GM19395 (cell line): ENCODE measurements around the gene C17orf67.

Experiments
- ATAC-seq: cut with Tn5 transposase; IDR thresholded peaks from one replicate; pipeline ENCODE4 v1.9.1; 2021; ENCODE audit warnings: mild to moderate bottlenecking, moderate library complexity; ENCODE audit not compliant: unreplicated experiment

Gene C17orf67

GRCh38 chr17:56809820-56810179, 23.9 kb downstream of the C17orf67 start:
- no peak for ATAC-seq

GRCh38 chr17:56809106-56809819, 24.5 kb downstream of the C17orf67 start:
- ATAC-seq, result no peak

- ATAC-seq, result no peak
These were observed 25.2 kb downstream of the C17orf67 start for GRCh38 chr17:56808503-56808902.

- no peak for ATAC-seq
These were observed 26.0 kb downstream of the C17orf67 start for GRCh38 chr17:56807723-56808122.

- ATAC-seq, result no peak
These were observed 26.8 kb downstream of the C17orf67 start for GRCh38 chr17:56806949-56807348.

GRCh38 chr17:56804454-56804853, 29.3 kb downstream of the C17orf67 start:
- ATAC-seq, result no peak

GRCh38 chr17:56803071-56803470, 30.6 kb downstream of the C17orf67 start:
- ATAC-seq, result no peak

GRCh38 chr17:56801459-56802178, 32.1 kb downstream of the C17orf67 start:
- ATAC-seq, result no peak

- no peak for ATAC-seq
These were observed 34.8 kb downstream of the C17orf67 start for GRCh38 chr17:56798916-56799315.

GRCh38 chr17:56796536-56796935, 37.2 kb downstream of the C17orf67 start:
- ATAC-seq, result no peak

GRCh38 chr17:56795221-56795865, 38.4 kb downstream of the C17orf67 start:
- no peak for ATAC-seq

- ATAC-seq, result no peak
These were observed 39.8 kb downstream of the C17orf67 start for GRCh38 chr17:56793957-56794356.

GRCh38 chr17:56793531-56793930, 40.2 kb downstream of the C17orf67 start:
- no peak for ATAC-seq

- no peak for ATAC-seq
These were observed 41.5 kb downstream of the C17orf67 start for GRCh38 chr17:56792267-56792666.

GRCh38 chr17:56786989-56787482, 46.7 kb downstream of the C17orf67 start:
- peak; percentile 85 for ATAC-seq

GRCh38 chr17:56785997-56786680, 47.6 kb downstream of the C17orf67 start:
- no peak for ATAC-seq

- ATAC-seq, result no peak
These were observed 48.3 kb downstream of the C17orf67 start for GRCh38 chr17:56785405-56785804.

- no peak for ATAC-seq
These were observed 51.4 kb downstream of the C17orf67 start for GRCh38 chr17:56782338-56782737.

- no peak for ATAC-seq
These were observed 51.8 kb downstream of the C17orf67 start for GRCh38 chr17:56781906-56782305.

GRCh38 chr17:56779898-56780777, 53.6 kb downstream of the C17orf67 start:
- ATAC-seq, result peak; percentile 94
